Liver (tissue), 9 donors: Measurements from ENCODE around the gene CMIP. TPM values are rescaled to one million over a fixed set of nuclear protein-coding genes. Genes with fewer than 3 reads are reported as not detected.
"Not testable (repeated sequence)": the region's sequence is repeated elsewhere in the genome, so short reads cannot be mapped to it uniquely, and the experiment has no call there.

Source experiments
- DNase-seq: peaks from one replicate; pipeline ENCODE4 v3.0.0-alpha.2; 2017; ENCODE audit warnings: low spot score
- H3K27ac ChIP-seq, 2 donors: one replicate each; pipeline ENCODE4 v1.7.0; 2013; ENCODE audit warnings: inconsistent platforms in 2 of 2, low read length in 2 of 2, control low read depth in 1 of 2, low read depth in 1 of 2, mild to moderate bottlenecking in 1 of 2
- H3K27me3 ChIP-seq, 4 donors: one replicate each; pipeline versions ENCODE4 v1.6.1 to v1.7.0; 2013; ENCODE audit warnings: low read length in 3 of 4, inconsistent platforms in 1 of 4, mild to moderate bottlenecking in 1 of 4, moderate library complexity in 1 of 4; ENCODE audit not compliant: control insufficient read depth in 4 of 4, insufficient read depth in 4 of 4
- H3K36me3 ChIP-seq, 4 donors: one replicate each; pipeline versions ENCODE4 v1.6.1 to v1.7.0; 2013; ENCODE audit warnings: low read length in 3 of 4, mild to moderate bottlenecking in 3 of 4, low read depth in 1 of 4, moderate library complexity in 1 of 4; ENCODE audit not compliant: control insufficient read depth in 4 of 4, insufficient read depth in 3 of 4
- H3K4me1 ChIP-seq, 4 donors: one replicate each; pipeline versions ENCODE4 v1.6.1 to v1.7.0; 2013; ENCODE audit warnings: low read length in 3 of 4, mild to moderate bottlenecking in 3 of 4, moderate library complexity in 1 of 4; ENCODE audit not compliant: control insufficient read depth in 4 of 4, insufficient read depth in 4 of 4
- H3K4me3 ChIP-seq, 3 donors: one replicate each; pipeline versions ENCODE4 v1.6.1 to v1.7.0; 2013; ENCODE audit warnings: low read length in 3 of 3, control low read depth in 1 of 3, low read depth in 1 of 3, mild to moderate bottlenecking in 1 of 3
- H3K9ac ChIP-seq, 2 donors: one replicate each; pipeline ENCODE4 v1.7.0; 2013; ENCODE audit warnings: low read length in 2 of 2, mild to moderate bottlenecking in 2 of 2, moderate library complexity in 2 of 2, control low read depth in 1 of 2, low read depth in 1 of 2
- H3K9me3 ChIP-seq, 4 donors: one replicate each; pipeline versions ENCODE4 v1.6.1 to v1.7.0; 2013; ENCODE audit warnings: low read length in 3 of 4; ENCODE audit not compliant: control insufficient read depth in 4 of 4
- EGR1 ChIP-seq, 2 donors: IDR thresholded peaks; 2 replicates each; pipeline ENCODE4 v1.6.1; 2016 to 2018; ENCODE audit warnings: antibody characterized with exemption in 2 of 2, low read depth in 2 of 2
- FOXA1 ChIP-seq: IDR thresholded peaks from 2 replicates; pipeline ENCODE4 v1.6.1; 2016; ENCODE audit warnings: antibody characterized with exemption
- GABPA ChIP-seq, 2 donors: IDR thresholded peaks in 1 of 2; conservative IDR thresholded peaks in 1 of 2; 2 replicates each; pipeline ENCODE4 v1.6.1; 2016; ENCODE audit warnings: antibody characterized with exemption in 2 of 2, mild to moderate bottlenecking in 1 of 2, moderate library complexity in 1 of 2
- HNF4G ChIP-seq: IDR thresholded peaks from 2 replicates; pipeline ENCODE4 v1.6.1; 2016; ENCODE audit warnings: antibody characterized with exemption
- JUND ChIP-seq, 2 donors: IDR thresholded peaks; 2 replicates each; pipeline ENCODE4 v1.6.1; 2016; ENCODE audit warnings: antibody characterized with exemption in 2 of 2
- RAD21 ChIP-seq, 2 donors: IDR thresholded peaks; 2 replicates each; pipeline ENCODE4 v1.6.1; 2016; ENCODE audit warnings: antibody characterized with exemption in 2 of 2, mild to moderate bottlenecking in 2 of 2
- RXRA ChIP-seq, 2 donors: IDR thresholded peaks; 2 replicates each; pipeline ENCODE4 v1.6.1; 2017 to 2018; ENCODE audit warnings: antibody characterized with exemption in 2 of 2, mild to moderate bottlenecking in 1 of 2
- TAF1 ChIP-seq: conservative IDR thresholded peaks from 2 replicates; pipeline ENCODE4 v1.6.1; 2016; ENCODE audit warnings: antibody characterized with exemption, mild to moderate bottlenecking
- YY1 ChIP-seq: IDR thresholded peaks from 2 replicates; pipeline ENCODE4 v1.6.1; 2016; ENCODE audit warnings: antibody characterized with exemption, mild to moderate bottlenecking
- WGBS: extraction: QIAGEN DNeasy Blood & Tissue Kit; methylation state at CpG from one replicate; pipeline ENCODE4 v1.1.7; 2013; 5-methylcytosine and 5-hydroxymethylcytosine counted together
- polyA plus RNA-seq, 2 donors: library from polyadenylated mRNA; stranded (reverse) in 1 of 2; unstranded in 1 of 2; fragments of 200-250 nt in 1 of 2; fragments of >200 nt in 1 of 2; fragmentation: Nextera tagmentation in 1 of 2; extraction: Ambion mirVana in 1 of 2; gene quantifications; one replicate each; pipeline versions ENCODE4 v1.2.1 to v1.2.3, GENCODE V29; 2013 to 2015
- total RNA-seq, 2 donors: library from RNA; depleted of rRNA; stranded (reverse); fragments of >200 nt; gene quantifications; one replicate each; pipeline ENCODE4 v1.2.3, GENCODE V29; 2014
- TF ChIP-seq, protein P1 (sequence below): IDR thresholded peaks from 2 replicates; pipeline ENCODE4 v1.6.1; 2016; ENCODE audit warnings: antibody characterized with exemption
- TF ChIP-seq, protein P2 (sequence below): IDR thresholded peaks from 2 replicates; pipeline ENCODE4 v1.6.1; 2016; ENCODE audit warnings: antibody characterized with exemption
- TF ChIP-seq, protein P3 (sequence below): IDR thresholded peaks from 2 replicates; pipeline ENCODE4 v1.6.1; 2016; ENCODE audit warnings: antibody characterized with exemption, mild to moderate bottlenecking
- TF ChIP-seq, protein P4 (sequence below): IDR thresholded peaks from 2 replicates; pipeline ENCODE4 v1.6.1; 2016; ENCODE audit warnings: antibody characterized with exemption
- donor health status: healthy.
- donor health status: healthy.
- donor health status: healthy.
- donor health status: healthy.
- donor health status: healthy.

The CMIP gene
- total and polyA plus RNA-seq, 4 donors, result 1.7 to 15.6 (median 10.1) TPM

DNA sequence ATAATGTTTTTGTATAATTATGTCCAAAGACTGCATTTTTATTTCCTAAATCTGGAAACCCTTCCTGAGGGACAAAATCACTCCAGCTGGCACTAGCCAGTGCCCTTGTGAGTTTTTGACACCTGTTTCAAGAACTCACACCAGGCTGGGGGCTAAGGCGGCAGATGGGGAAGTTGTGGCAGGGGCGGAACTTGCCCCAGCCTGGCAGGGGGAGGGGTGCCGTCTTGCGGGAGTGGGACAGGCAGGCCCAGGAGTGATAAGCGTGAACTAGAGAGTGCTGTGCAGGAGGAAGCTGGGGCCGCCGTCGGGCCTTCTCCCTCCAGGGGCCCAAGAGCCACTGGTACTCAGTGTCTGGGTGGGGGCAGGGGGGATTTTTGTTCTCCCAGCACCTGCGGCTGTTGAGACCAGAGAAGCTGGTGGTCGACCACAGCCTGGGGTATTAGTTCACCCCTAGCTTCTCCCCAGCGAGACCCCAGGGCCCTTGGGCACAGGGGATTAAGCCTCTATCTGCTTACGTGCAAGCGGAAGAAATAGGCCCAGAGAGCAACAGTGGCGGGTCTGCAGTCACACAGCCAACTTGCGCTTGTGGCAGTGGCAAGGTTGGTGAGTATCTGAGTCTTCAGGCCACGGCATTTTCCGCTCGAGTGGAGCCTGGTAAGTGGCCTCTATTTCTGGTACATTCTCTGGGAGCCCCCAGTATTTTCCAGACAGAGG is 294.3 kb downstream of the CMIP start:
- Histone ChIP-seq H3K27me3 (no peaks in the 10 kb centered on the region), H3K27ac (no peak overlapping the region), H3K9me3 (no peaks in the 10 kb centered on the region), H3K36me3 (no peaks in the 10 kb centered on the region), H3K9ac (no peak overlapping the region), H3K4me1 (peaks cover 0 to 8% (median 4%) of the 10 kb centered on the region in 4 donors), H3K4me3 (no peak overlapping the region)
- no peak for TF ChIP-seq JUND (IDR thresholded peaks at IDR 0.05)
- TF ChIP-seq, protein P1, sequence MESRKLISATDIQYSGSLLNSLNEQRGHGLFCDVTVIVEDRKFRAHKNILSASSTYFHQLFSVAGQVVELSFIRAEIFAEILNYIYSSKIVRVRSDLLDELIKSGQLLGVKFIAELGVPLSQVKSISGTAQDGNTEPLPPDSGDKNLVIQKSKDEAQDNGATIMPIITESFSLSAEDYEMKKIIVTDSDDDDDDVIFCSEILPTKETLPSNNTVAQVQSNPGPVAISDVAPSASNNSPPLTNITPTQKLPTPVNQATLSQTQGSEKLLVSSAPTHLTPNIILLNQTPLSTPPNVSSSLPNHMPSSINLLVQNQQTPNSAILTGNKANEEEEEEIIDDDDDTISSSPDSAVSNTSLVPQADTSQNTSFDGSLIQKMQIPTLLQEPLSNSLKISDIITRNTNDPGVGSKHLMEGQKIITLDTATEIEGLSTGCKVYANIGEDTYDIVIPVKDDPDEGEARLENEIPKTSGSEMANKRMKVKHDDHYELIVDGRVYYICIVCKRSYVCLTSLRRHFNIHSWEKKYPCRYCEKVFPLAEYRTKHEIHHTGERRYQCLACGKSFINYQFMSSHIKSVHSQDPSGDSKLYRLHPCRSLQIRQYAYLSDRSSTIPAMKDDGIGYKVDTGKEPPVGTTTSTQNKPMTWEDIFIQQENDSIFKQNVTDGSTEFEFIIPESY, result no peak
- TF ChIP-seq YY1, result no peak
- TF ChIP-seq TAF1, result no peak
- no peak for TF ChIP-seq RAD21 (IDR thresholded peaks at IDR 0.05)
- TF ChIP-seq EGR1 (IDR thresholded peaks at IDR 0.05; ENCODE audit: low read depth in 2 of 2), result no peak
- DNase-seq, result peak; percentile 52
- 77% methylated on average over 18 of the region's 18 CpGs for WGBS

DNA sequence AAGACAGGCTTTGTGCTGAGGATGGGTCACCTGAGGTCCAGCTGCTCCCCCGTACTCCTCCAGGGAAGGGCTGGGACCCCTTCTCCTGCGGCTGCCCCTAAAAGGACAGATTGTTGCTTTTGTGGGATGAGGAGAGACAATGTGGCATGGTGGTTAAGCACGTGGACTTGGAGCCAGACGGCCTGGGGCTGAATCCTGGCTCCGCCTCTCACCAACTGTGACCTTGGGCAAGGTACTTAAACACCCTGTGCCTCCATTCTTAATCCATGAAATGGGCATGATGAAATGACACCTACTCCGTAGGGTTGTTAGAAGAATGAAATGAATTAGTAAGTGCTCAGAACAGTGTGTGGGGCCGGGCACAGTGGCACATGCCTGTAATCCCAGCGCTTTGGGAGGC is 294.9 kb downstream of the CMIP start:
- H3K27me3 ChIP-seq, result no peaks in the 10 kb centered on the region
- no peak overlapping the region for H3K9ac ChIP-seq
- no peak for TF ChIP-seq EGR1 (IDR thresholded peaks at IDR 0.05; ENCODE audit: low read depth in 2 of 2)
- TF ChIP-seq RXRA (IDR thresholded peaks at IDR 0.05), result no peak
- TF ChIP-seq, protein P1, result no peak
- TF ChIP-seq, protein P2, sequence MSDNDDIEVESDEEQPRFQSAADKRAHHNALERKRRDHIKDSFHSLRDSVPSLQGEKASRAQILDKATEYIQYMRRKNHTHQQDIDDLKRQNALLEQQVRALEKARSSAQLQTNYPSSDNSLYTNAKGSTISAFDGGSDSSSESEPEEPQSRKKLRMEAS, result no peak
- no peaks in the 10 kb centered on the region for H3K36me3 ChIP-seq
- H3K4me1 ChIP-seq, result peaks cover 0 to 8% (median 4%) of the 10 kb centered on the region in 4 donors
- DNase-seq, result no peak
- no peaks in the 10 kb centered on the region for H3K9me3 ChIP-seq
- H3K27ac ChIP-seq, result no peak overlapping the region
- 91% methylated on average over 8 of the region's 8 CpGs for WGBS
- no peak overlapping the region for H3K4me3 ChIP-seq

DNA sequence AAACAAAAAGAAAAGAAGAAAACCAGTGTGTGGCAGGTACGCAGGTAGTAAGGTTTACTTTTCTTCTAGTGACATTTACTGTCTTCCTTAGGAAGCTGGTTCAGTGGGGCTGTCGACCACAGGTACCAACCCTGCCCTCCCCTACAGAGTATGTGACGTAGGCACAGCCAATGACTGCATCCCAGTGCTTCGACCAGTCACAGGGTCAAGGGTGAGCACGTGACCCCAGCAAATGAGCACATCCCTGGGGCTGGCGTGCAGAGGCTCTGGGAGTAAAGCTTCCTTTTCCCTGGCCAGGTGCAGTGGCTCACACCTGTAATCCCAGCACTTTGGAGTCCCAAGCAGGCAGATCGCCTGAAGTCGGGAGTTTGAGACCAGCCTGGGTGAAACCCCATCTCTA is 295.6 kb downstream of the CMIP start:
- no peaks in the 10 kb centered on the region for H3K9me3 ChIP-seq
- H3K9ac ChIP-seq, result no peak overlapping the region
- WGBS, result 72% methylated on average over 8 of the region's 8 CpGs
- no peaks in the 10 kb centered on the region for H3K36me3 ChIP-seq
- no peak for DNase-seq
- H3K27ac ChIP-seq, result no peak overlapping the region
- H3K4me1 ChIP-seq, result peaks cover 0 to 8% (median 4%) of the 10 kb centered on the region in 4 donors
- H3K4me3 ChIP-seq, result no peak overlapping the region
- TF ChIP-seq, protein P2, result no peak
- TF ChIP-seq, protein P3, sequence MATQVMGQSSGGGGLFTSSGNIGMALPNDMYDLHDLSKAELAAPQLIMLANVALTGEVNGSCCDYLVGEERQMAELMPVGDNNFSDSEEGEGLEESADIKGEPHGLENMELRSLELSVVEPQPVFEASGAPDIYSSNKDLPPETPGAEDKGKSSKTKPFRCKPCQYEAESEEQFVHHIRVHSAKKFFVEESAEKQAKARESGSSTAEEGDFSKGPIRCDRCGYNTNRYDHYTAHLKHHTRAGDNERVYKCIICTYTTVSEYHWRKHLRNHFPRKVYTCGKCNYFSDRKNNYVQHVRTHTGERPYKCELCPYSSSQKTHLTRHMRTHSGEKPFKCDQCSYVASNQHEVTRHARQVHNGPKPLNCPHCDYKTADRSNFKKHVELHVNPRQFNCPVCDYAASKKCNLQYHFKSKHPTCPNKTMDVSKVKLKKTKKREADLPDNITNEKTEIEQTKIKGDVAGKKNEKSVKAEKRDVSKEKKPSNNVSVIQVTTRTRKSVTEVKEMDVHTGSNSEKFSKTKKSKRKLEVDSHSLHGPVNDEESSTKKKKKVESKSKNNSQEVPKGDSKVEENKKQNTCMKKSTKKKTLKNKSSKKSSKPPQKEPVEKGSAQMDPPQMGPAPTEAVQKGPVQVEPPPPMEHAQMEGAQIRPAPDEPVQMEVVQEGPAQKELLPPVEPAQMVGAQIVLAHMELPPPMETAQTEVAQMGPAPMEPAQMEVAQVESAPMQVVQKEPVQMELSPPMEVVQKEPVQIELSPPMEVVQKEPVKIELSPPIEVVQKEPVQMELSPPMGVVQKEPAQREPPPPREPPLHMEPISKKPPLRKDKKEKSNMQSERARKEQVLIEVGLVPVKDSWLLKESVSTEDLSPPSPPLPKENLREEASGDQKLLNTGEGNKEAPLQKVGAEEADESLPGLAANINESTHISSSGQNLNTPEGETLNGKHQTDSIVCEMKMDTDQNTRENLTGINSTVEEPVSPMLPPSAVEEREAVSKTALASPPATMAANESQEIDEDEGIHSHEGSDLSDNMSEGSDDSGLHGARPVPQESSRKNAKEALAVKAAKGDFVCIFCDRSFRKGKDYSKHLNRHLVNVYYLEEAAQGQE, result no peak
- TF ChIP-seq GABPA (IDR thresholded peaks at IDR 0.05 in 1 of 2, conservative IDR thresholded peaks at IDR 0.05 in 1 of 2) (no peak), TAF1 (no peak), YY1 (no peak), EGR1 (IDR thresholded peaks at IDR 0.05; ENCODE audit: low read depth in 2 of 2) (no peak), FOXA1 (no peak), HNF4G (no peak)
- TF ChIP-seq, protein P4, sequence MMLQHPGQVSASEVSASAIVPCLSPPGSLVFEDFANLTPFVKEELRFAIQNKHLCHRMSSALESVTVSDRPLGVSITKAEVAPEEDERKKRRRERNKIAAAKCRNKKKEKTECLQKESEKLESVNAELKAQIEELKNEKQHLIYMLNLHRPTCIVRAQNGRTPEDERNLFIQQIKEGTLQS, result no peak
- H3K27me3 ChIP-seq, result no peaks in the 10 kb centered on the region

DNA sequence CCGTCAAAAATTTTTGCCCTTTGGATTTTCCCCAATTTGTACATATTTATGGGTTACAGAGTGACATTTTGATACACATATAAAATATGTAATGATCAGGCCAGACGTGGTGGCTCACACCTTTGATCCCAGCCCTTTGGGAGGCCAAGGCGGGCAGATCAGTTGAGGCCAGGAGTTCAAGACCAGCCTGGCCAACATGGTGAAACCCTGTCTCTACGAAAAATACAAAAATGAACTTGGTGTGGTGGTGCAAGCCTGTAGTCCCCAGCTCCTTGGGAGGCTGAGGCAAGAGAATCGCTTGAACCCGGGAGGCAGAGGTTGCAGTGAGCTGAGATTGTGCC is 296.8 kb downstream of the CMIP start:
- H3K4me3 ChIP-seq, DNase-seq, H3K36me3 ChIP-seq, H3K9me3 ChIP-seq, H3K27me3 ChIP-seq, H3K9ac ChIP-seq, H3K27ac ChIP-seq: not testable (repeated sequence)
- peaks cover 0 to 15% (median 5%) of the 10 kb centered on the region in 4 donors for H3K4me1 ChIP-seq
- 74% methylated on average over 6 of the region's 6 CpGs for WGBS
